Psoas muscle (tissue), 8 donors: ENCODE data around the gene CWF19L1. TPM values are rescaled to one million over a fixed set of nuclear protein-coding genes. Genes with fewer than 3 reads are reported as not detected.
"Not testable (repeated sequence)": the region's sequence is repeated elsewhere in the genome, so short reads cannot be mapped to it uniquely, and the experiment has no call there.

Experiments
- ATAC-seq, 4 donors: fragments of 200-7000 bp; cut with Tn5 transposase; one replicate each; pipeline ENCODE4 v1.9.1; 2020; ENCODE audit warnings: moderate library complexity in 3 of 4, mild to moderate bottlenecking in 2 of 4
- DNase-seq, 2 donors: peaks; one replicate each; pipeline ENCODE4 v3.0.0-alpha.2; 2020
- H3K27ac ChIP-seq: fragments of 200-600 bp; one replicate; pipeline ENCODE4 v1.8.0; 2022
- H3K27me3 ChIP-seq, 3 donors: fragments of 200-600 bp in 1 of 3; one replicate each; pipeline versions ENCODE4 v1.6.1 to v1.8.0; 2013 to 2022; ENCODE audit warnings: low read length in 2 of 3, mild to moderate bottlenecking in 2 of 3, moderate library complexity in 1 of 3; ENCODE audit not compliant: insufficient read depth in 3 of 3
- H3K36me3 ChIP-seq, 2 donors: fragments of 200-600 bp in 1 of 2; one replicate each; pipeline versions ENCODE4 v1.6.1 to v1.8.0; 2013 to 2022; ENCODE audit warnings: low read depth in 1 of 2, mild to moderate bottlenecking in 1 of 2, moderate library complexity in 1 of 2; ENCODE audit not compliant: insufficient read depth in 1 of 2
- H3K4me1 ChIP-seq: fragments of 200-600 bp; one replicate; pipeline ENCODE4 v1.8.0; 2022
- H3K4me3 ChIP-seq: fragments of 200-600 bp; one replicate; pipeline ENCODE4 v1.8.0; 2022; ENCODE audit warnings: mild to moderate bottlenecking
- H3K9me3 ChIP-seq: fragments of 200-600 bp; one replicate; pipeline ENCODE4 v1.8.0; 2022
- WGBS, 3 donors: extraction: QIAGEN DNeasy Blood & Tissue Kit; methylation state at CpG; one replicate each; pipeline versions ENCODE4 v1.1.6 to v1.1.7; 2013; 5-methylcytosine and 5-hydroxymethylcytosine counted together
- intact Hi-C, 2 donors: fragments of 100-400 bp; cut with DNase I; formaldehyde crosslinking; loops; one replicate each; pipeline versions ENCODE4 v1.11.0 to v1.14.2; 2022
- polyA plus RNA-seq, 3 donors: library from polyadenylated mRNA; stranded (reverse); fragments of 200-250 nt; gene quantifications; one replicate each; pipeline ENCODE4 v1.2.3, GENCODE V29; 2013
- total RNA-seq, 4 donors: library from RNA; stranded (reverse); fragmentation: NEBNext Ultra II Directional in 2 of 4; extraction: Animal tissue kit (Norgen Biotek cat#: 25700) in 2 of 4; gene quantifications; one replicate each; pipeline versions ENCODE4 v1.2.1 to v1.2.4, GENCODE V29; 2021 to 2023
- TF ChIP-seq, protein P1 (sequence below): fragments of 200-600 bp; IDR thresholded peaks from one replicate; pipeline ENCODE4 v1.8.0; 2022; ENCODE audit warnings: antibody characterized with exemption
- donor health status: healthy with polysubstance abuse.
- donor health status: DM: no; HTN: no; CAD: no; lungs with moderate emphysema.
- donor health status: Bipolar disorder and iron deficiency.
- donor health status: healthy.
- donor health status: DM: yes; HTN: yes; CAD: no.
- donor health status: DM: no; HTN: no; CAD: no.
- donor health status: DM: no; HTN: no; CAD: no.
- donor health status: DM: yes; HTN: yes; CAD: no.

The CWF19L1 gene
- total and polyA plus RNA-seq, 7 donors: 9.5 to 24.6 (median 13.5) TPM

DNA sequence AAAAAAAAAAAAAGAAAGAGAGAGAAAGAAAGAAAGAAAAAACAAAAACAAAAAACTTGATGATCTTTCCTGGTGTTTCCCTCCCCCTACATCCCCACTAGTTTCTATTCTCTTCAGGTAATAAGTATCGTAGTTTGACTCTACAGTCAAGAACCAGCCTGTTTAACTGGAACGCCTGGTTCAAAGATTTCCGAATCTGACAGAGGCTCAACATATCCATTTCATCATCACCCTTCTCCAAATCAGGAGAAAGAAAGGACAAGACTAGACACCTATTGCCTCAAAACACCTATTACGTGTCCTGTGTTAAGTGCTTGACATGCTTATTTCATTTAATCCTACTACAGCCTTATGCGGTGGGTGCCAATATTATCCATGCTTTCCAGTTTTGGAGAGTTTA, 39.4 kb upstream of the CWF19L1 start:
- intact Hi-C loops: loop anchor here in 1 of 2 donors (10.0 kb wide), 1 partner anchor 208 kb away; the partner anchor contains the start of gene SEC31B
- 86 to 89% (median 88%) methylated on average over 5 of the region's 5 CpGs for WGBS, 3 donors
- Histone ChIP-seq H3K36me3 (no peaks in the 10 kb centered on the region), H3K27ac (no peak overlapping the region), H3K9me3 (no peaks in the 10 kb centered on the region), H3K27me3 (peaks cover 0 to 37% (median 3%) of the 10 kb centered on the region in 3 donors), H3K4me1 (no peaks in the 10 kb centered on the region), H3K4me3 (no peak overlapping the region)
- TF ChIP-seq, protein P1, sequence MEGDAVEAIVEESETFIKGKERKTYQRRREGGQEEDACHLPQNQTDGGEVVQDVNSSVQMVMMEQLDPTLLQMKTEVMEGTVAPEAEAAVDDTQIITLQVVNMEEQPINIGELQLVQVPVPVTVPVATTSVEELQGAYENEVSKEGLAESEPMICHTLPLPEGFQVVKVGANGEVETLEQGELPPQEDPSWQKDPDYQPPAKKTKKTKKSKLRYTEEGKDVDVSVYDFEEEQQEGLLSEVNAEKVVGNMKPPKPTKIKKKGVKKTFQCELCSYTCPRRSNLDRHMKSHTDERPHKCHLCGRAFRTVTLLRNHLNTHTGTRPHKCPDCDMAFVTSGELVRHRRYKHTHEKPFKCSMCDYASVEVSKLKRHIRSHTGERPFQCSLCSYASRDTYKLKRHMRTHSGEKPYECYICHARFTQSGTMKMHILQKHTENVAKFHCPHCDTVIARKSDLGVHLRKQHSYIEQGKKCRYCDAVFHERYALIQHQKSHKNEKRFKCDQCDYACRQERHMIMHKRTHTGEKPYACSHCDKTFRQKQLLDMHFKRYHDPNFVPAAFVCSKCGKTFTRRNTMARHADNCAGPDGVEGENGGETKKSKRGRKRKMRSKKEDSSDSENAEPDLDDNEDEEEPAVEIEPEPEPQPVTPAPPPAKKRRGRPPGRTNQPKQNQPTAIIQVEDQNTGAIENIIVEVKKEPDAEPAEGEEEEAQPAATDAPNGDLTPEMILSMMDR: no peak
- no peak for DNase-seq
- ATAC-seq: no peak

DNA sequence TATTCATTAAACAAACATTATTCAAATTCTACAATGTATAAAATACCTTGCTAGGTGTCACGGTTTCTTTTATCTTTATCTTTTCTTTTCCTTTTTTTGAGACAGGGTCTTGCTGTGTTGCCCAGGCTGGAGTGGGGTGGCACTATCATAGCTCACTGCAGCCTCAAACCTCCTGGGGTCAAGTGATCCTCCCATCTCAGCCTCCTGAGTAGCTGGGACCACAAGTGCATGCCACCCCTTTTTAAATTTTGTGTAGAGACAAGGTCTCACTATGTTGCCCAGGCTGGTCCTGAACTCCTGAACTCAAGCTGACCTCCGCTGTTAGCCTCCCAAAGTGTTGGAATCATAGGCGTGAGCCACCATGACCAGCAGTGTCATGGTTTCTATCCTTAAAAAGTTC, 37.0 kb upstream of the CWF19L1 start:
- Histone ChIP-seq H3K27me3 (peaks cover 0 to 18% (median 5%) of the 10 kb centered on the region in 3 donors), H3K36me3 (no peaks in the 10 kb centered on the region), H3K27ac (no peak overlapping the region), H3K4me1 (no peaks in the 10 kb centered on the region), H3K9me3 (no peaks in the 10 kb centered on the region), H3K4me3 (no peak overlapping the region)
- DNase-seq (no peak), ATAC-seq (no peak)
- TF ChIP-seq, protein P1: no peak
- intact Hi-C loops: loop anchor here in 1 of 2 donors (10.0 kb wide), 1 partner anchor 210 kb away; the partner anchor contains the start of gene SEC31B
- WGBS, 3 donors: 88 to 89% (median 89%) methylated on average over 3 of the region's 3 CpGs

DNA sequence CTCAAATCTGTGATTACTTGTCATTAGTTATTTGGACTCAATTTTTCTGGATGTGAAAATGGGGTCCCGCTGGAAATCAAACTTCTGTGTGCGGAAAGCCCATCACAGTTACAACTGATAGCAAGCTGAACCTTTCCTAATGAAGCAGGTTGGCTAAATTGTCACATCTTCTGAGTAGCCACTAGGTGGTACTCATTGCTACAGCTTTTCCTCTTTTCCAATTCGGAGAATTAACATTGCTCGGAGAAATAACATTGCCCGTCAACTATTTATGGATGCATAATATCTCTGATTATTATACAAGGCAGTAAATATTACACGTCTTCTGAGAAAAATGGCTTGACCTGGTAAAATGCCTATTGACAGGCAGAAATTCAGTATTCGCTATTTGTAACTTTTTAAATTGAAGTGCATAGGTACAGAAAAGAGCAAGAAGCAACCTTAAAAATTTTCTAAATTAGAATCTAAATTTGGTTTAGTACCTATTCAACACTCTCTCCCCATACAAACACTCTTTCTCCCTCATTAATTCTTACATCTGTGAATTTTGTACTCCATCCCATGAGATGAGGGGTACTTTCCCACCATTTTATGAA, 36.4 kb upstream of the CWF19L1 start:
- Histone ChIP-seq H3K9me3 (no peaks in the 10 kb centered on the region), H3K4me1 (no peaks in the 10 kb centered on the region), H3K4me3 (no peak overlapping the region), H3K27ac (no peak overlapping the region), H3K27me3 (peaks cover 0 to 18% (median 5%) of the 10 kb centered on the region in 3 donors), H3K36me3 (no peaks in the 10 kb centered on the region)
- 26 to 31% (median 27%) methylated on average over 7 of the region's 7 CpGs for WGBS, 3 donors
- intact Hi-C loops: loop anchor here in 1 of 2 donors (10.0 kb wide), 1 partner anchor 211 kb away; the partner anchor contains the start of gene SEC31B
- DNase-seq: no peak
- TF ChIP-seq, protein P1: peak; percentile 56
- peak in 2 of 4 donors; percentile 34 to 69 for ATAC-seq

DNA sequence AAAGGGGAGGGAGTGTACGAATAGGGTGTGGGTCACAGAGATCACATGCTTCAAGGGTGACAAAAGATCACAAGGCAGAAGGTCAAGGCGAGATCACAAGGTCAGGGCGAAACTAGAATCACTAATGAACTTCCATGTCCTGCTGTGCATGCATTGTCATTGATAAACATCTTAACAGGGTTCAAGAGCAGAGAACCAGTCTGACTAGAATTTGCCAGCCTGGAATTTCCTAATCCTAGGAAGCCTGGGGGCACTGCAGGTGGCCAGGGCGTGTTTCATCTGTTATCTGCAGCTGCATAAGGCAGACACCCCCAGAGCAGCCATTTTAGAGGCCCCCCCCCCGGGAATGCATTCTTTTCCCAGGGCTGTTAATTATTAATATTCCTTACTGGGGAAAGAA, 33.7 kb upstream of the CWF19L1 start:
- not testable (repeated sequence) for H3K4me3 ChIP-seq, DNase-seq, H3K9me3 ChIP-seq, H3K4me1 ChIP-seq, H3K27ac ChIP-seq, H3K36me3 ChIP-seq, ATAC-seq
- WGBS, 3 donors: 62 to 64% (median 63%) methylated on average over 5 of the region's 5 CpGs
- intact Hi-C loops: loop anchor here in 1 of 2 donors (10.0 kb wide), 1 partner anchor 214 kb away; the partner anchor contains the start of gene SEC31B
- peaks cover 0 to 24% (median 5%) of the 10 kb centered on the region in 3 donors for H3K27me3 ChIP-seq

DNA sequence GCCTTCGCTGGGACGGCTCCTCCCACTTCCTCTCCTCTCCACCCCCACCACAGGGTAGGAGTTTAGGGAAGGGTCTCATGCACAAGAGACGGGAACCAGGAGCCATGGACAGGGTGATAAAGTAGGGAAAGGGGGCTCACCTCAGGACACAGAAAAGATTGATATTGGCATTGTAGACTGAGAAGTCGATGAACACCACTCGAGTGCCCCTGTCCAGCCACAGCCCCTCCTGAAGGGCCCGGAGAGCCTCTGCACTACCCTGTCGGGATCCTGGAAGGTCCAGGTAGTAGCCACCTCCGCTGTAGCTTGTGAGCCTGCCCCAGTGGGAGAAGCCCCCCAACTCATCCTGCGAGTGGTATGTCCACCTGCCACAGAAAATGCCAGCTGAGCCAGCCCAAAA, 29.8 kb upstream of the CWF19L1 start:
- H3K27me3 ChIP-seq: peaks cover 0 to 25% (median 1%) of the 10 kb centered on the region in 3 donors
- no peaks in the 10 kb centered on the region for H3K4me1 ChIP-seq
- no peaks in the 10 kb centered on the region for H3K9me3 ChIP-seq
- DNase-seq (no peak), ATAC-seq (no peak)
- H3K36me3 ChIP-seq: no peaks in the 10 kb centered on the region
- intact Hi-C loops: no loop called here
- WGBS, 3 donors: 68 to 75% (median 71%) methylated on average over 8 to 9 of the region's 9 CpGs
- no peak overlapping the region for H3K4me3 ChIP-seq
- H3K27ac ChIP-seq: no peak overlapping the region
- TF ChIP-seq, protein P1: no peak
